GM18861 (cell line): ENCODE data around the gene GRID2.

Experiments
- ATAC-seq: cut with Tn5 transposase; IDR thresholded peaks from one replicate; pipeline ENCODE4 v1.9.1; 2021; ENCODE audit not compliant: unreplicated experiment

Gene GRID2

GRCh38 chr4:93061826-93062225 lies 758.1 kb downstream of the GRID2 start:
- no peak for ATAC-seq

- ATAC-seq: no peak
Observed at GRCh38 chr4:93063325-93063724, 759.6 kb downstream of the GRID2 start.

- ATAC-seq: no peak
Observed at GRCh38 chr4:93065790-93066189, 762.0 kb downstream of the GRID2 start.

- ATAC-seq: no peak
Observed at GRCh38 chr4:93066749-93067148, 763.0 kb downstream of the GRID2 start.

- ATAC-seq: no peak
Observed at GRCh38 chr4:93072292-93072691, 768.5 kb downstream of the GRID2 start.

- ATAC-seq: no peak
Observed at GRCh38 chr4:93080316-93080715, 776.5 kb downstream of the GRID2 start.

DNA sequence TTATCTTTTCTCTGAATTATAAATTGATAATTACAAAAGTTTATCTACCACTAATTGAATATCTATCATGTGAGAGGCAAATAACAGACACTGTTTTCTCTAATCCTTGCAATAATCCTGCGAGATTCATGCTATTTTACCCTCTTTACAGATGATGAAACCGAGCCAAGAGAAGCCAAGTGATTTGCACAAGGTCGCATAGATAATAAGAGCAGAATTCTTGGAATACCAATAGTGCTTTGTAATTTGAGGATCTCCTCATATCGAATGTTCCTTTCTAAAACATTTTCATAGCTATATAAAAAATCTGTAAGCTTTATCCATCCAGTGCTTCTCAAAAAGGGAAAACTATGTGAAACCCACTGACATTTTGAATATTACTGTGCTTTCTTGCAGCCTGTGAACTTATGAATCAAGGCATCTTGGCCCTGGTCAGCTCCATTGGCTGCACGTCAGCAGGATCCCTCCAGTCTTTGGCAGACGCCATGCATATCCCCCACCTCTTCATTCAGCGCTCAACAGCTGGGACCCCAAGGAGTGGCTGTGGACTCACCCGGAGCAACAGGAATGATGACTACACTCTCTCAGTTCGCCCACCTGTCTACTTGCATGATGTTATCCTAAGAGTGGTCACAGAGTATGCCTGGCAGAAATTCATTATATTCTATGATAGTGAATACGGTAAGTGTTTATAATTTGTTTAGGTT lies 781.0 kb downstream of the GRID2 start:
- no peak for ATAC-seq

GRCh38 chr4:93086356-93086755 lies 782.6 kb downstream of the GRID2 start:
- ATAC-seq: no peak

DNA sequence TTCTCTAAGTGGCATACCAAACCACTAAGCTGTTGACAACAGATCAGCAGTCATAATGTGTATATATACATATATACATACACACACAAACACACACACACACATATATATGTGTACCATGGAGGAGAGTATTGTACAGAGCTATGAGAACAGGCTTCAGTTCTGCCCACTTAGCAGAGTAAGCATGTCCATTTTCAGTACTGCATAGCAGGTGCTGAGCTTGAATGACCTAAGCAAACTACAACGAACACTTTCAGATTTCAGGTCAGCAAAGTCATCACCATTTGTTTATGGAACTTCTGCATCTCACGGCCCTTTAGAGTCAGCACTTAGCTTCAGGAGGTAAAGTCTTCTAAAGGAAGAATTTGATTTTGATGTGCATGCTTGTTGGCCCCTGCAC lies 789.0 kb downstream of the GRID2 start:
- no peak for ATAC-seq

GRCh38 chr4:93103042-93103441 lies 799.3 kb downstream of the GRID2 start:
- no peak for ATAC-seq

DNA sequence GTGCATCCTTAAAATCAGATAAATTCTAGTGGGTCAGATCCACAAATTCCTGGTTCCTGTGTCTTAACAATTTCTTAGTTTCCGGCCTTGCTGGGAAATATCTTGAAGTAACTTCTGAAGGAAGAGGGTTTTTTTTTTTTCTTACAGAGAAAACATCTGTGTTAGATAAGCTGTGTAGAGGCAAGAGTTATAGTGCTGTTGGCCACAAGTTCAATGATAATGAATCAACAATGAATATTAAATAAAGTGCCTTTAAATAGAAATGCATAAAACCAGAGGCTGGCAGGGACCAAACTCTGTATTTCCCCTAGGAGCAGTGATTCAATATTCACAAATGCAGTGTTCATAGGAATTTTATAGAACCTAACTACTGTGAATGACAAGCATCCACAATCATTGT lies 812.9 kb downstream of the GRID2 start:
- no peak for ATAC-seq

DNA sequence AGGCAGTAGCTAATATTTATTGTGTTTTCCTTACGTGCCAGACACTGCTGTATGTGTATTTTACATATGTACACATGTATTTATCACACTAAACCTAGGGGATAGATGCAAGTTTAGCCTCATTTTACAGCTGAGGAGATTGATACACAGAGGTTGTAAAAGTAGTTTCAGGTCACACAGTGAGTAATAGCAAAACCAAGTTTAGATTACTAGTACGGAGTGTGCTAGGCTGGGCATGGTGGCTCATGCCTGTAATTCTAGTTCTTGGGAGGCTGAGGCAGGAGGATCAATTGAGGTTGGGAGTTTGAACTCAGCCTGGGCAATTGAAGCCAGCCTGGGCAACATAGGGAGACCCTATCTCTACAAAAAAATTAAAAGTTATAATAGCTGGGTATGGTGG lies 823.7 kb downstream of the GRID2 start:
- ATAC-seq: no peak

DNA sequence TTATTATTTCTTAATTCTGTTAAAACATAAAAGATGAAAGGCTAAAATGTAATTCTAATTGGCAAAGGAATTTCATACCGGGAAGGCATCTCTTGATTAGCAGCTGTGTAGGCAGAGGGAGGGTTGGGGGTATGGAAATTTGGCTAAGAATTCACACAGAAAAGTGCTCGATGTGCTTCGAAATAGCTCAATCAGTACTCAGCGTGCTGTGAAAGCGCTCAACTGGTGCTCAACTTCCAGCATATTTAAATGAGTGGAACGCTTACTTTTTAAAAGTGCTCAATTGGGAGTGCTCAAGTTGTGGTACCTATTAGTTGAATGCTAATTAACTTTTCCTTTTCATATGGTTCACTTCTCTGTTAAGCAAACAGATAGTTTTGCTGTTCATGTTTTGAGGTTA lies 828.9 kb downstream of the GRID2 start:
- ATAC-seq: no peak

GRCh38 chr4:93139118-93139517 lies 835.4 kb downstream of the GRID2 start:
- no peak for ATAC-seq

DNA sequence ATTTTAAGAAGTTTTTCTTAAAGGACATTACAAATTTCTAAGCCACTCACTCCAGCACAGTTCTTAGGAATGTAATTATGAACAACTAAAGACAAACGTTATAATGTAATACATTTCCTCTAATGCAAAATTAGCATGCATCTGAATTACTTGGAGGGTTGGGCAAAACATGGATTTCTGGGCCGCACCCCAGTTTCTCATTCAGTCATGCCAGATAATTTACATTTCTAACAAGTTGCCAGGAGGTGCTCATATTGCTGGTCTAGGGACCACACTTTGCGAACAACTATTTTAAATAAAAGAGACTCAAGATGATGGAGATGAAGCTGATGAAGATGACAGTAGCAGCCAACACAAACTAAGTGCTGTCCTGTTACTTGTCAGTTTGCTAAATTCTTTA lies 840.1 kb downstream of the GRID2 start:
- no peak for ATAC-seq

DNA sequence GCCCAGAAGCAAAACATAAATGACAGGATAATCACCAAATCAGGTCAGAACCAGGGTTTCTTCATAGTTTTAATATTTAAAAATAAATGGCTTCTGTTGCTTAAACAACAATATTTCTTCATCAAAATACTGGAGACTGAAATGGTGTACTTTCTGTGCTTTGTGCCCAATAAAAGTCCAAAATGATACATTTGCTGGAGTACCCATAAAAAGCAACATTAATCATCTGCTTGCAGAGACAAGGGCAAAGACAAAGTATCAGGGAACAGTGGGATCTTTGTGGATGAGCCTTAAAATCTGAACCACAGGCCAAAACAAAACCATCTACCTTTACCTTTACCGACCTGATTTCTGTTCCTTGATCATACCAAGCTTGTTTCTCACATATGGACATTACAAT lies 840.9 kb downstream of the GRID2 start:
- no peak for ATAC-seq

GRCh38 chr4:93147524-93148212 lies 843.9 kb downstream of the GRID2 start:
- ATAC-seq: no peak

GRCh38 chr4:93152491-93152890 lies 848.7 kb downstream of the GRID2 start:
- ATAC-seq: no peak

GRCh38 chr4:93157986-93158385 lies 854.2 kb downstream of the GRID2 start:
- no peak for ATAC-seq

GRCh38 chr4:93168053-93168452 lies 864.3 kb downstream of the GRID2 start:
- no peak for ATAC-seq

- ATAC-seq: no peak
Observed at GRCh38 chr4:93169966-93170365, 866.2 kb downstream of the GRID2 start.

DNA sequence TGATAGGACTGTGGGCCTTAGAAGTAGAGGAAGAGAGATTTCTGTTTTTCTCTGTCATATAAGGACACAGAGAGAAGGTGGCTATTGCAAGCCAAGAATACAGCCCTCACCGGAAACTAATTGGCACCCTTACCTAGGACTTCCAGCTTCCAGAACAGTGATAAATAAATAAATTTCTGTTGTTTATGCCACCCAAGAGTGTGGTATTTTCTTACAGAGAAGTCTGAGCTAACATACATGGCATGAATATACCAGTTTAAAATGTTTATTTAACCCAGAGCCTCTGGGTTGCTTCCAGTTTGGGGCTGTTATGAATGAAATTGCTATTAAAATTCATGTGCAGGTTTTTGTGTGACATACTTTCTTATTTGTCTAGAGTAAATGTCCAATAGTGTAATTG lies 870.8 kb downstream of the GRID2 start:
- ATAC-seq: no peak

GRCh38 chr4:93178279-93178678 lies 874.5 kb downstream of the GRID2 start:
- no peak for ATAC-seq
